Kidney glomerular epithelial cell (primary cell): ENCODE data around the gene MLLT1.
A peak's percentile ranks its signal among the peaks of the same experiment; 100 is the strongest.

ENCODE experiments used
- DNase-seq: peaks from one replicate; lab custom pipeline; 2025; lab: John Stamatoyannopoulos, UW

MLLT1 gene

GRCh38 chr19:6274756-6275155 is 5.0 kb downstream of the MLLT1 start:
- DNase-seq: no peak

DNA sequence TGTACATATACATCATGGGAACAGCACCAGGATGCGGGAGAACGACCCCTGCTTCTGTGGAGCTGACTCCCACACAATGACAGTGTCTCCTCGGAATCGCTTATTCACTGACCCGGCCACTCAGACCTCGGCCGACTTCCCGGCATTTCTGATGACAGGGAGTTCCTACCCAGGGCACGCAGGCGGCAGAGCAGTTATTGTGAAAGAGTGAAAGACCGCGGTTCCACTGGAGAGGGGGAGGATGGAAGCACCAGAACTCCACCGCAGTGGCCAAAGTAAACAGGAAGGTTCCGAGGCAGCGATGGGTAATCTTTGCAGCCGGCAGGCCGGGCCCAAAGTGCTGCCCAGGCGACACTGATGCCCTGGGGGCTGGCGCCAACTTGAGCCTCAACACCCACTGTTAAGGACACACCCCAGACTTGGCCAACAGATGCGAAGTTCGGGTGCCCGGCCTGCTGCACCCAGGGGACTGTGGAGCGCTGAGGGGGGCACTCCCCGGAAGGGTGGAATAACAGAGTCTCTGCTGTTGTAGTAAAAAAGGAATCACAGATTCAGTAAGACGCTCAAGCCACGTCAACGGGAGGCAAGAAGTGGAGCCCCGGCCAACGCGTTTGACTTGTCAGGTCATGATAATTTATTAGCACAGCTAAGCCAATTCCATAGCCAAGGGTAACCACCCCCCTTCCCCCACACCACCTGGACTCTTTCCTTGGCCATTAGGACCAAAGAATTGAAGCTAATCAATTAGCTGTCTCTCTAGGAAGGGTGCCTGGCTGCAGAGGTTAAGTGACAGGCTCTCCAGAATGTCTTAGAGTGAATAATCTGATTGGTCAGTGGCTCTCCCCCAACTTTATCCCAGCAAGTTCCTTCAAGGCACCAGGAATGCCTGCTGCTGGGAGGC is 5.8 kb downstream of the MLLT1 start:
- DNase-seq: peak; percentile 87

GRCh38 chr19:6272913-6273600 is 6.7 kb downstream of the MLLT1 start:
- no peak for DNase-seq

GRCh38 chr19:6272411-6272791 is 7.4 kb downstream of the MLLT1 start:
- no peak for DNase-seq

DNA sequence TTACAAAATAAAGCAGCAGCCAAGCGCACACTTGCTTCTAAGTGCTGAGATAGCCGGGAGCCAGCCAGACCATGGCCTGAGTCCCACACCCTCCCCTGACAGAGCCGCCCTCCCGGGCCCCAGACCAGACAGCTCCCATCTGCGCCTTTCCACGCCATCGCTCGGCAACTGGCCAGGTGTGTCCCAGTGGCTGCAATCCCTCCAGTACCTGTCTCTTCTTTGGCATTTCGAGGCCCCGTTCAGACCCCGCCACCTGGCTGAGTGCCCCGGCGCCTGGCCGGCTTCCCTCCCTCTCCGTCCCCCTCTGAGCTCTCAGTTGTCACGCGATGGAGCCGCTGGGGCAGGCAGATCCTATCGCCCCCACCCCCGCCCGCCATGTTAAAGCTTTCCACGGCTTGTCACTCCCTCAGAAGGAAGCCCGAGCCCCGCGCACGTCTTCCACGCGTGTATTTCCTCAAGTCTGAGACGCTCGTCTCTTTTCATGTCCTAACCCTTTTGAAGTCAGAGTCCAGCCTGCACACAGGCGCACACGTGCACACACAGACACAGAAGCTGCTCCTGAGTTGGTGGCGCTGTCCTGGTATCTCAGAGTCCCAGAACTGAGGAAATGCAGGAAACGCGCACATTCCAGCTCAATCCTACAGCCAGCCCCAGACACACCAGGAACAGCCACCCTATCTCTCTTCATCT is 7.9 kb downstream of the MLLT1 start:
- peak; percentile 79 for DNase-seq

DNA sequence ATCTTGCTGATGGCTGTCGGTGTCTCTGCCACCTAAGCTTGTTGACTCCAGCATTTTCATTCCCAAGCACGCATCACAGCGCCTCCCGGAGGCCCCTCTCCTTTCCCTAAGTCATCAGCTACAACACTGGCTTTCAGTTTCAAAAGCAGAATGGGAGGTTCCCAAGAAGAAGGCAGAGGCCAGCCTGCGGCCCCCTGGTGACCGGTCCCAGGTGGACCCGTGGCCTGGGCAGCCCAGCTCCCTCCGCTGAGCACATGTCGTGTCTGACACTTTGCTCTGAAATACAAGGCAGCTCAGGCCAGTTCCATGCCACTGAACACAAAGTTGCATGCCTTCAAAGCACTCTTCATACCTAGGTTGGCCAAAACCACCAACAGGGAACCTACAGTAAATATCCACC is 8.5 kb downstream of the MLLT1 start:
- DNase-seq: peak; percentile 40

GRCh38 chr19:6270822-6271221 is 9.0 kb downstream of the MLLT1 start:
- no peak for DNase-seq

DNA sequence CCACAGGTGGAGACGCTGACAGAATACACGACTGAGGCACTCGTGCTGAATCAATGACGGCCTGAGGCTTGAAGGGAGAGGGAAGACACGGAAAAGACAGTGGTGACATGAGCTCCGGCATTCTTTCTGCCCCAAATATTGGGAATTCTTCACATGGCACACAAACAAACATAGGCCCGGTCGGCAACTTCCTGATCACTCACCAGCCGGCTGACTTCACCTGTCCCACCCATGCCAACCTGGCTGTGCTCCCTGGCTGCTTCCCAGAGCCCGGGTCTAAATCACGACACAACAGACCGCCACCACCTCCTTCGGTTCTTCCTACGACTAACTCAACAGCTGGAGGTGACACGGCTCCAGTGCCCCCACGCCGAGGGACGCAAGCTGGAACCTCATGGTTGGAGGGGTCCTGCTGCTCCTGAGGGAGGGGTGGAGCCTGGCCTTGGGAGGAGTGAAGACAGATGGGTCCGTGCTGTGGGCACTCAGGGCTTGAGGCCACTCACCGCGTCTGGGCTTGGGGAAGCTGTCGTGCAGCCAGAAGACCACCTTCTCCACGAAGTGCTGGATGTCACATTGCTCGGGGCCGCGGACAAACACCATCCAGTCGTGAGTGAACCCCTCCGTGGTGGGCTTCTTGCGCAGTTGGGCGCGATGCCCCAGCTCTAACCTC is 9.6 kb downstream of the MLLT1 start:
- DNase-seq: no peak

- DNase-seq: no peak
Measured at GRCh38 chr19:6269101-6269886, 10.5 kb downstream of the MLLT1 start.

- DNase-seq: no peak
Measured at GRCh38 chr19:6268382-6268771, 11.4 kb downstream of the MLLT1 start.

DNA sequence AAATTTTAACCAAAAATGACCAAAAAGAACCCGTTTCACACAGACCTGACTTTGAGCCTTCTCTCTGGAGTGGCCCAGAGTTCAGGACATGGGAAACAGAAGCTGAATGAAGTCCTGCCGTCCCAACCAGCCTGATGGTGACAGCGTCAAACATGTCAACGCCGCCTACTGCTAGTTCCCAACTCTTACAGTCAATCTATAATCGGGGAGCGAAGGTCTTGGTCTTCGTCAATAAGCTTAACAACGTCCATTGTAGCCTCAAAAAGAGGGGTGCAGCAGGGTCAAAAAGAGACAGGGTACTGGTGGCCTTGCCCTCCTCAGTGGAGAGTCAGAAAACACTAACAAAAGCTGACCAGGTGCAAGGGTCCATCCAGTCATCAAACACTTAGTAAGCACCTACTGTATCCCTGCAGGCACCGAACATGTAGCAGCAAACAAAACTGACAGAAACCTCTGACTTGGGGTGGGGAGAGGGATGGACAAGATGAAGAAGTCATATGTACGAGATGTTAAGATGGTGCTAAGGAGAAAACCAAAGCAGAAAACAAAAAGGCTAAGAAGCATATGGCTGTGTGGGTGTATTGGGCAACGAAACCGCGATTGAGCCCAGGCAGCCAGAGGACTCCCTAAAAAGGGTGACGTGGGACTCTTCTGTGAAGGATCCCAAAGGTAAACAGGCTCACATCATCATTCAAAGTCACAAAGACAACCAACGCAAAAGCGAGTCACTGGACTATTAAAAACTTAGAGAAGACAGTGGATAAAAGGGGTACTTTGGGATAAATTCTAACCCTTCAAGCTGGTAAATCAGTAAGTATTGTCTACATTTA is 12.0 kb downstream of the MLLT1 start:
- DNase-seq: no peak

DNA sequence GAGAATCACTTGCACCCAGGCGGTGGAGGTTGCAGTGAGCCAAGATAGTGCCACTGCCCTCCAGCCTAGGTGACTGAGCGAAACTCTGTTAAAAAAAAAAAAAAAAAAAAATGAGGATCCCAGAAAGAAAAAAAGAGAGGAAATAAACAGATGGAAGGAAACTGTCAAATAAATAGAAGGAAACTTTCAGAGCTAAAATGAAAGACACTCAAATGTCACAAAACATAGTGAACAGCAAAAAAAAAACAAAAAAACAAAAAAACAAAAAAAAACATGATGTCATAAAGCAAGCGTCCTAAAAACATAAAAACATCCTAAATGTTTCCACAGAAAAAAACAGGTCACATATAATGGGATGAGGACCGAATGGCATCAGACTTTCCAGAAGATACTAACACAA is 15.0 kb downstream of the MLLT1 start:
- DNase-seq: no peak

- DNase-seq: no peak
Measured at GRCh38 chr19:6263735-6264444, 15.9 kb downstream of the MLLT1 start.

DNA sequence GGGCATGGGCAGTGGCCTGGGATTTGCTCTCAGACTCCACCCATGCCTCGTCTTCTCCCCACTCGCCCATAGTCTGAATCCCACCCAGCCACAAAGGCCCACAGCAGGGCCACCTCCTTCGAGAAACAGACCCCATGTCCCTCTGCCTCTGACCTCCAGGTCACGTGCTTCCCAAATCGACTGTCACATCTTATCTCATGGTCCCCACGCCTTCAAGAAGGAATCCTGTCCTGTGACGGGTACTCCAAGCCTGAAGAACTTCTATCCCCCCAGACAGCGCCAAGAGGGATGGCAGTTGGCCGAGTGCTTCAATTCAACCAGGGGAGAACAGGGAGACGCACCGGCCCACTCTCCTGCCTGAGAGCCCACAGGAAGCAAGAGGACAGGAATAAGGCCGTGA is 16.5 kb downstream of the MLLT1 start:
- no peak for DNase-seq

GRCh38 chr19:6262519-6262918 is 17.3 kb downstream of the MLLT1 start:
- no peak for DNase-seq

DNA sequence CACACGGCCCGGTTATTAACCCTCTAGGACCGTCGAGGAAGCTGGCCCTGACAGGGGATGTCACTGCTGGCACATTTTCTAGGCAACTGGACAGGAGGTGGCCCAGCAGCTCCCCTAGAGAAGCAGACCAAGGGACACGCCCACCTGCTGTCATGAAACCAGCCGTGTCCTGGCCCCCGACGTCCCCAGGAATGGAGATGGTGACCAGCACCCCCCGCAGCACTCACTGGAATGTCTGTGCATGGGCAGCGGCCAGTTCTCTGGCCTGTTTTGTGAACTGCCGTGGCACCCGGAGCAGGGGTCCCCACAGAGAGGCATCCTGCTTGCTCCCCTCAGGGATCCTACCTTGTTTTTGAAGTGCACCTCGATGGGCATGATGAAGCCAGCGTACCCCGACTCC is 17.9 kb downstream of the MLLT1 start:
- no peak for DNase-seq

DNA sequence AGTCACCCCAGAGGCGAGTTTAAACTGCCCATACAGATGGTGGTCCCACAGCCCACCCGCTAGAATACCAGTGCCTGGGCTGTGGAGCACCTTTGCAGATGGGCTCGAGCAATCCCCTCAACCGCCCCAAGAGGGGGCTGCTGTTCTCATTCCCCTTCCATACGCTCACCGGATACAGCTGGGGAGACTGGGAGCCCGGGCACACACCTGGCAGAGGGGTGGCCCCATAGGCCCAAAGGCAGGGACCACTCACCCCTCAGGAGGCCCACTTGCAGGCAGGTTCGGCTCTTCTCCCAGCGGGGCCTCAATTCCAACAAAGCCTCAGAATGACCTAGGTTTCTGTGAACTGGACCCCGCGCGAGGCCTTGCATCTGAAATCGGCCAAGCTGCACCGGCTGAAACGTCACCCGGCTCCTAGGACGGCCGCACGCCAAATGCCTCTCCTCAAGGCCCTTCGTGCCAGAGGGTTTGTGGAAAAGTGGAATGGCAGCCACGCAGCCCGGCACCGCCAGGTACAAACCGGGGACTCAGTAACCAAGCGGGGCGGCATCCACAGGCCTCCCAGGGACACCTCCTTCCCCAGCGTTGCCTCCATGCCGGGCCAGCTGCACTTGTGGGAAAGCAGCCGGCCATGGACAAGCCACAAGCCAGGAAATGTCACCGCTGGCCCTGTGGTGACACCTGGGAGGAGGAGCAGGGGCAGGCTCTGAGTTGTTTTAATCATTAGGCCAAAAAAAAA is 18.7 kb downstream of the MLLT1 start:
- DNase-seq: no peak

DNA sequence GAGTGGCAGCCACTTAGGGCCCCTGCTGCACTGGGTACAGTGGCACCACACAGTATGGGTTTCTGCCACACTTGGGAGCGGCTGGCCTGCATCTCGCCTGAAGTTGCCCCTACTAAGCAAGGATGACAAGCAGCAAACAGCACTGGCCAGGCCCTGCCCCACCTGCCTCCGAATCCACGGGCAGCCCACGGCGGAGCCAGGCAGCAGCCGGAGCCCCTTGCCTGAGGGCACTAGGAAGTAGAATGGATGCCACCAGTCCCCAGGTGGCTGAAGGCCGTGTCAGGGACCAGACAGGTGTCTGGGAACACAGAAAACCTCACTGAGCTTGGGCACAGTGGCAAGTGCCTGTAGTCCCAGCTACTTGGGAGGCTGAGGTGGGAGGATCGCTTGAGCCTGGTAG is 19.4 kb downstream of the MLLT1 start:
- no peak for DNase-seq

DNA sequence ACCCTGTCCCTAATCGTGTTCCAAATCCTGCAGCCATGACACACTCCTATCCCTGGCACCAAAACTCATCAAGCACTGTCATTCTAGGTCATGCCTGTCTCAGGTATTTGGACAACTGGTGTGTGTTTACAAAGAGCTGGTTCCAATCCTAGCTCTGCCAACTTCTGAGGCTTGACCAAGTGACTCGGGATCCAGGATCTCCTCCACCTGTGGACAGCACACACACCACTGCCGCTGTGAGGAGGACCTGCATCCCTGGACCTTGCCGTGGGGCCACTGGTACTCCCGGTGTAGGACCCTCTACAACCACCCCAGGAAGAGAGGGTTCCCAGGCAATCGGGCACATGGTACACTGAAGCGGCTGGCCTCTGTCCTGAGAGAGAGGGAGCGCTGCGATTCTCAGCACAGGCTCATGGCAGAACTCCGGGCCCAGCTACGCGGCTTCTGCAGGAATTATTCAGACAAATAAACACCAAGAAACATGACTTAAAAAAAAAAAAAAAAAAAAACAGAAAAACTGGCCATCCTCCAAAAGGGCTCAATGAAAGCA is 20.4 kb downstream of the MLLT1 start:
- no peak for DNase-seq
